Putamen (tissue), 1 donor: ENCODE measurements around the gene NOL12.
"Not testable (repeated sequence)": the region's sequence is repeated elsewhere in the genome, so short reads cannot be mapped to it uniquely, and the experiment has no call there.

ENCODE experiments used
- DNase-seq: peaks from one replicate; pipeline ENCODE4 v3.0.0-alpha.2; 2016; ENCODE audit warnings: low spot score

The NOL12 gene

DNA sequence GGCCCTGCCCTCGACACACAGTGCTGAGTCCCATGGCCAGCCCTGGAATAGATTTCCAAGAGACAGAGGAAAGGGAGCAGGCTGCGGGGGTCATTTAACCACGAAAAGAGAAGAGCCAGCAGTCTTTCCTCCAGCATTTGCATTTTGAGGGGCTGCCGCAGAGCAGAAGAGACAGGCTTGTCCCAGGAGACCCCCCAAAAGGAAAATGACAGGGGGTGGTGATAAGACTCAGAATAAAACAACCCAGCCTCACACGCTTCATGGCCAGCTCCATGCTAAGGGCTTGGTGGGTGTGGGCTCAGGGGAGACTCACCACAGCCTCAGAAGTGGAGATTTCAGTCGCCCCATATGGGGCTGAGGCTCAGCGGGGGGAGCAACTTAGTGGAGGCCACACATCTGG lies 27.6 kb downstream of the NOL12 start:
- no peak for DNase-seq

DNA sequence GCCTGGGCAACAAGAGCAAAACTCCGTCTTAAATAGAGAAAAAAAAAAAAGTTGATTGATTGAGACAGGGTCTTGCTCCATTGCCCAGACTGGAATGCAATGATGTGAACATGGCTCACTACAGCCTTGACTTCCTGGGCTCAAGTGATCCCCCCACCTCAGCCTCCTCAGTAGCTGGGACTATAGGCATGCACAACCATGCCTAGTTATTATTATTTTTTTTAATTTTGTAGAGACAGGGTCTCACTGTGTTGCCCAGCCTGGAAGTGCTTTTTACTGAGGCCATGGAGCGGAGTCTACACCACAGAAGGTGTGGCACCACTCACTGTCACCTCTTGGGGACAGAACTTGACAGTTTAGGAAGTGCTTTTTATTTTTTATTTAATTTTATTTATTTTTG lies 28.5 kb downstream of the NOL12 start:
- DNase-seq, result no peak

DNA sequence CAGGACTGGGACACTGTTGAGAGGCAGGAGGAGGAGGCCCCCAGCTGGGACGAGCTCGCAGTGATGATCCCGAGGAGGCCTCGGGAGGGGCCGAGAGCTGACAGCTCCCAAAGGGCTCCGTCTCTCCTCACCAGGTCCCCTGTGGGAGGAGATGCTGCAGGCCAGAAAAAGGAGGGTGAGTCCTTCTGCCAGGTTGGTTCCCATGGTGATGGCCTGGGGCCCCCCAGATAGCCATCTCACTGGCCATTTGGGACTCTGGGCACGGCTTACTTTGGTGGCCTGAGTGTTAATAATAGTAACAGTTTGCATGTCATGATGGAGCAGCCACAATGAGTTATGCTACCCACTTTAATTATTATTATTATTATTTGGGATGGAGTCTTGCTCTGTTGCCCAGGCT lies 29.6 kb downstream of the NOL12 start:
- no peak for DNase-seq

DNA sequence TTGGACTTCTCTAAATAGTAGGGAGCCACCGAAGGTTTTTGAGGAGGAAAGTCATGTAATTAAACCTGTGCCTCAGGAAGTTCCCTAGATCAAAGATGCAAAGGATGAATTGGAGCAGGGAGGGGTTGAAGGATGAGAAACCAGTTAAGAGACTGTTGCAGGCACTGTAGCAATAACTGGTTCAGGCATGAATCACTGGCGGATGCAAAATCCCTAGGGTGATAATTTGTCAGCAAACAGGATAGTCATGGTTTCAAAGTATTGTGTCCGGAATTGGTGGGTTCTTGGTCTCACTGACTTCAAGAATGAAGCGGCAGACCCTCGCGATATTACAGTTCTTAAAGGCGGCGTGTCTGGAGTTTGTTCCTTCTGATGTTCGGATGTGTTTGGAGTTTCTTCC lies 30.6 kb downstream of the NOL12 start:
- no peak for DNase-seq

GRCh38 chr22:37717235-37717634 lies 31.1 kb downstream of the NOL12 start:
- not testable (repeated sequence) for DNase-seq

DNA sequence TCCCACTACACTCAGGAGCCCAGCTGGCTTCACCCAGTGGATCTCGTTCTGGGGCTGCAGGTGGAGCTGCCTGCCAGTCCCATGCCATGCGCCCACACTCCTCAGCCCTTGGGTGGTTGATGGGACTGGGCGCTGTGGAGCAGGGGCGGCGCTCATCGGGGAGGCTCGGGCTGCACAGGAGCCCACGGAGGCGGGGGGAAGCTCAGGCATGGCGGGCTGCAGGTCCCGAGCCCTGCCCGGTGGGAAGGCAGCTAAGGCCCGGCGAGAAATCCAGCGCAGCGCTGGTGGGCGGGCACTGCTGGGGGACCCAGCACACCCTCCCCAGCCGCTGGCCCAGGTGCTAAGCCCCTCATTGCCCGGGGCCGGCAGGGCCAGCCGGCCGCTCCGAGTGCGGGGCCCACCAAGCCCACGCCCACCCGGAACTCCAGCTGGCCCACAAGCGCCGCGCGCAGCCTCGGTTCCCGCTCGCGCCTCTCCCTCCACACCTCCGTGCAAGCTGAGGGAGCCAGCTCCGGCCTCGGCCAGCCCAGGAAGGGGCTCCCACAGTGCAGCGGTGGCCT lies 31.7 kb downstream of the NOL12 start:
- not testable (repeated sequence) for DNase-seq

DNA sequence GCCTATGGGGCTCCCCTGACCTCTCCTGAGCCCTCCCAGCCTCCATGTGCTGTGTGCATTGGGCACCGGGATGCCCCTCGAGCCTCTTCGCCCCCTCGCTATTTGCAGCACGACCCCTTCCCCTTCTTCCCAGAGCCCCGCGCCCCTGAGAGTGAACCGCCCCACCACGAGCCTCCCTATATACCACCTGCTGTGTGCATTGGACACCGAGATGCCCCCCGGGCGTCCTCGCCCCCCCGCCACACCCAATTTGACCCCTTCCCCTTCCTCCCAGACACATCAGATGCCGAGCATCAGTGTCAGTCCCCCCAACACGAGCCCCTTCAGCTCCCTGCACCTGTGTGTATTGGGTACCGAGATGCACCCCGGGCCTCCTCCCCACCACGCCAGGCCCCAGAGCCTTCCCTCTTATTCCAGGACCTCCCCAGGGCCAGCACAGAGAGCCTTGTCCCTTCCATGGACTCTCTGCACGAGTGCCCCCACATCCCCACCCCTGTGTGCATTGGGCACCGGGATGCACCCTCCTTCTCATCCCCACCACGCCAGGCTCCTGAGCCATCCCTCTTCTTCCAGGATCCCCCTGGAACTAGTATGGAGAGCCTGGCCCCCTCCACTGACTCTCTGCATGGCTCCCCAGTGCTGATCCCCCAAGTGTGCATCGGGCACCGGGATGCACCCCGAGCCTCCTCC lies 39.6 kb downstream of the NOL12 start:
- no peak for DNase-seq

DNA sequence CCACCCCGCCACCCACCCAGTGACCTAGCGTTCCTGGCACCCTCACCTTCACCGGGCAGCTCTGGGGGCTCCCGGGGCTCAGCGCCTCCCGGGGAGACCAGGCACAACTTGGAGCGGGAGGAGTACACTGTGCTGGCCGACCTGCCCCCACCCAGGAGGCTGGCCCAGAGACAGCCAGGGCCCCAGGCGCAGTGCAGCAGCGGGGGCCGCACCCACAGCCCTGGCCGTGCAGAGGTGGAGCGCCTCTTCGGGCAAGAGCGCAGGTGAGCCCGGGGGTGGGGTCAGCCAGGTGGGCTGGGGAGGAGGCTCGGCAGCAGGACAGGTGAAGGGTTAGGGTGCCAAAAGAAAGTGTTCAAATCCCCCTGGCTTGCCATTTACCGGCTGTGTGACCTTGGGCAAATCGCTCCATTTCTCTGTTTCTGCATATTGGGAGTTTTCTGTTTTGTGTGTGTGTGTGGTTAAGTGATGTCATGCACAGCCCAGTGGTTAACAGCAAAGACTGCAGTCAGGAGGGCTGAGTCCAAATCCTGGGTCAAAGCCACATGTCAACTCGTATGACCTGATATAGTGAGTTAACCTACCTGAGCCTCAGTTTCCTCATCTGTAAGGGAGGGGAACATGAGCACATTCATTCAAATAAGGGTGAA lies 40.2 kb downstream of the NOL12 start:
- DNase-seq, result no peak

GRCh38 chr22:37728620-37729019 lies 42.5 kb downstream of the NOL12 start:
- no peak for DNase-seq

GRCh38 chr22:37731804-37732471 lies 45.8 kb downstream of the NOL12 start:
- no peak for DNase-seq

DNA sequence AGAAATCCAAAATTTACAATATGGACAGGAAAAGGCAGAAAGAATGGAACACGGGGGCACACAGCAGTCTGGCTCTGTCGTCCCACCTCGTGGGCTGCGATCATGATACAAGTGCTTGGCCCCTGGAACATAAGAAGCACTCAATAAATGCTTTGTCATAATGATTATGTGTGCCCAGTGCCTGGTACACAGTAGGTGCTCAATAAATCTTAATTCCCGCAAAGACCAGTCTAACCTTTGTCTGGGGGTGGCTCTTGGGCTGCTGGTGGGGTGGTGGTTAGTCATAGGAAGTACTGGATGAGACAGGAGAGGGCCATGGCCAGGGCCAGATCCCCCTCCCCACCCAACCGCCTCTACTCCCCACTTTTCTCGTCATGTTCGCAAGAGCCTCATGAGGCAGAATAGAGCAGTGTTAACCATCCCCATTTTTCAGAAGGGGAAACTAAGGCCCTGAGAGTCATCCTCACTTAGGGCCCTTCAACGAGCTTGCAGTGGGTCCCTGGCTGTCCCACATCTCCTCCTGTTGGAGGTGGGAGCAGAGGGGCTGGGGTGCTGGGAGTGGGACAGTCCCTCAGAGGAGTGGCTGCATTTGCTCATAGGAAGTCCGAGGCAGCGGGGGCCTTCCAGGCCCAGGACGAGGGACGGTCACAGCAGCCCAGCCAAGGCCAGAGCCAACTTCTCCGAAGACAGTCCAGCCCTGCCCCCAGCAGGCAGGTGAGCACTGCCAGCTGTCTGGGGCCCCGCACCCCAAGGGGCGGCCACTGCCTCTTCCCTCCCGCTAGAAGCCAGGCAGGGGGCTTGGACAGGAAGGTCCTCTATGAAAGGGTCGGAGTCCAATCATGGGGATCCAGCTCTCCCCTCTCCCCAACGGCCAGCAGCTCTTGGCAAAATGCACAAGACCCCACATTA lies 46.8 kb downstream of the NOL12 start:
- no peak for DNase-seq

GRCh38 chr22:37733625-37734401 lies 47.7 kb downstream of the NOL12 start:
- DNase-seq, result no peak

- no peak for DNase-seq
Observed at GRCh38 chr22:37734402-37734700, 48.2 kb downstream of the NOL12 start.

GRCh38 chr22:37734964-37735451 lies 48.9 kb downstream of the NOL12 start:
- DNase-seq, result no peak

DNA sequence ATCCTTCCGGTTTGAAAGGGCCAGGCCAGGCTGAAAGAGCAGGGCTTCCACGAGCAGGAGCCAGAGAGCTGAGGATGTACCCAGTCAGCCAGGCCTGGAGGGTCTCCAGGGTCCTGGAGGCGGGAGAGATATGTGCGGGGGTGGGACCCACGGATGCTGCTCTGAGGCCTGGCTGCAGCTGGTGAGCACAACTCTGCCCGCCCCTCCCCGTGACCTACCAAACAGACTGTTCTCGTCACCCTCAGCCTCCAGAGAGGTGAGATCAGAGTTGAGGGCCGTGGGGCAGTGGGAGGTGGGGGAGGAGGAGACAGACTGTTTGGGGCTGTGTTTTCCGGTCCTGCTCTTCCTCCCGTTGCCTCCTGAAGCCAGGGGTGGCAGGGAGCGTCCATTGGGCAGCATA lies 52.9 kb downstream of the NOL12 start:
- DNase-seq, result no peak

DNA sequence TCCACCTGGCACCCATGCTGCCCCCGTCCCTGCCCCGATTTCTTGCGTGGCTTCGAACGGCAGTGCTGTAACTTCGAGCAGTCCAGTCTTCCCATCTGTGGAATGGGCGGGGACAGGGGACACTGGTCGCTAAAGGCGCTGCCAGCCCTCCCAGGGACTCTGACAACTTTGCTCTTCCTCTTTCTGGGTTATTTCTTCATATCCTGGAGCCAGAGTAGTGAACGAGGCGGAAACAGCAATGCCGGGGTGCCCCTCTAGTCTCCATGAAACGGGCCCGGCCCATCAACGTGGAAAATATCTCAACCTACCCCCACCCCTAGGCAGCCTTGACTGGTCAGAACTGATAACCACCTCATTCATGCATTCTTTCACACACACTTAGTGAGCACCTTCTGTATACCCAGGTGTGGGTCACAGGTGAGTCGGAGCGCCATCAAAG lies 53.5 kb downstream of the NOL12 start:
- no peak for DNase-seq

DNA sequence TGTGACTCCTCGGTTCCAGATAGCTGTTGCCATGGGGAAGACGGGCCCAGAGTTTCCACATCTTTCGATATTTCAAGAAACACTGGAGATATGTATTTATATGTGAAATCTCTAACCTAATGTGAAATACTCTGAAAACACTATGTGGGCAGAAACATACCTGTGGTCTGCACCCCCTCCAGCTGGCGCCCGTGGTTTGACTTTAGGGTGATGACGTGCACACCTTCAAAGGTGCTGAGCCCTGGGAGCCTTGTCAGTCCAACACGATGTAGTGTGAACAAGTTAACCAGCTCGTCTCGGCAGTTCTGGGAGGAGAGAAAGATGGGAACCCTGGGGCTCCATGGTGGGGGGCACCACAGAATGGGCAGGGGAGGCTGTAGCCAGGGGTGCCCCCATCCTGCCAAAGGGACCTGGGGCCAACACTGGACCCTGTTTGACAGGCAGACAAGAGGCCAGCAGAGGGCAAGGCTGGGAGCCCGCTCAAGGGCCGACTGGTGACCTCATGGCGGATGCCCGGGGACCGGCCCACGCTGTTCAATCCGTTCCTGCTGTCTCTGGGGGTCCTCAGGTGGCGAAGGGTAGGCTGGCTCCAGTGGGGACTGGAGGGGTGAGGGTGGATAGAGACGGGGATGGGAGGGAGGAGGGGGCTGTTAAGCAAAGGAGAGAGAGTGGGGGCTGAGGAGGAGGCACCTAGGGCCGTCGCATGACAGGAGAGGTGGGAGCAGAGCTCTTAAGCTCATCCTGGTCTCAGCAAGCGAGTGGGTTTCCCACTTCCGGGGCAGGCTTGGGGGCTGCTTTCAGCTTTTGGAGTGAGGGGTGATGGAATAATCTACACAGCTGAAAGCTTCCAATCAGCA lies 54.5 kb downstream of the NOL12 start:
- DNase-seq, result no peak

DNA sequence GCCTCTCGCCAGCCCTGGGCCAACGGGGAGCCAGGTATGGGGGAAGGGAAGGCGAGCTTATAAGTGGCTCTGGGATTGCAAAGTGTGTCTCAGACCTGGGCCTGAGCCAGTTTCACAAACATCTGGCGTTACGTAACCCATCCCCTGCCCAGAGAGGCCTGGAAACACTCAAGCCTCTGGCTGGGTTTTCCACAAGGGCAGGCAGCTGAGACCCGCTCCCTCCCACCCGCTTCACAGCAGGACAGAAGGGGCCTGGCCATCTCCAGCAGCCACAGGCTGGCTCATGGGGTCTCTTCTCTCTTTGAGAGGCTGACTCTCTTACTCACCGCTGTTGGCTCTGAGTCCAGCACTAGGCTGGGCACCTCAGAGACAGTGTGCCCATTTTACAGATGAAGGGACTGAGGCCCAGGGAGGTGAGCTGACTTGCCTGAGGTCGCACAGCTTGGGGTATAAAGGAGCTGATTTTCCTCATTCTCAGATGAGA lies 55.2 kb downstream of the NOL12 start:
- DNase-seq, result no peak

GRCh38 chr22:37742376-37743171 lies 56.4 kb downstream of the NOL12 start:
- DNase-seq, result no peak
